Stimulated activated CD8-positive, alpha-beta memory T cell treated with anti-CD3 and anti-CD28 coated beads, Interleukin-2, amount 100 ng/mL, for 1 hour (primary cell): ENCODE results near the gene TNFRSF1B.
A peak's percentile ranks its signal among the peaks of the same experiment; 100 is the strongest.

ENCODE experiments used
- DNase-seq, 2 donors: peaks; one replicate each; pipeline ENCODE4 v3.0.0-alpha.2; 2020; ENCODE audit warnings: low read depth in 2 of 2

Gene TNFRSF1B

DNA sequence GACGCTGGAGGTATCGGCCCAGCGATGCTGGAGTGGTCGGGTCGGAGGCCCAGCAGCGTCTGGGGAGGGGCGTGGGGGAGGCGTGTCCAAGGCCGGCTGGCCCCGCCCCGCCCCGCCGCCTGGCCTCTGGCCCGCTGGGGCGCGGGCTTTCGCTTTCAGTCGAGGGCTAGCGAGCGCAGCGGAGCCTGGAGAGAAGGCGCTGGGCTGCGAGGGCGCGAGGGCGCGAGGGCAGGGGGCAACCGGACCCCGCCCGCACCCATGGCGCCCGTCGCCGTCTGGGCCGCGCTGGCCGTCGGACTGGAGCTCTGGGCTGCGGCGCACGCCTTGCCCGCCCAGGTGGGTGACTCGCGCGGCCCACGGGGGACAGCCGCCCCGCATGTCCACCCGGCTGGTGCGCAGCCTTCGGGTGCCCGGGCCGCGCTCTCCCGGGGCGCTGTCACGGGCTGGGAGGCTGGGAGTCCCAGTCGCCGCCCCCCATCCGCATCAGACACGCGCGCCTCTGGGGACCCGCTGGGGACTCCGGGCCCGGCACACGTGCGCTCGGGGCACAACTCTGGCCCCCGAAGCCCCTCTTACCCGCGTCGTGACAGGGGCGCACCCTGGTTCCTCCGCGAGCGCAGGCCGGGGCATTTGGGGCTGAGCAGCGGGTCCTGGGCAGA is at the start of gene TNFRSF1B:
Gene TNFRSF1B (plus strand): TSS at position 158 of the 659 bp plus-strand sequence. CDS start 101 bp downstream, at position 259.
- DNase-seq = peak; percentile 50 to 52

DNA sequence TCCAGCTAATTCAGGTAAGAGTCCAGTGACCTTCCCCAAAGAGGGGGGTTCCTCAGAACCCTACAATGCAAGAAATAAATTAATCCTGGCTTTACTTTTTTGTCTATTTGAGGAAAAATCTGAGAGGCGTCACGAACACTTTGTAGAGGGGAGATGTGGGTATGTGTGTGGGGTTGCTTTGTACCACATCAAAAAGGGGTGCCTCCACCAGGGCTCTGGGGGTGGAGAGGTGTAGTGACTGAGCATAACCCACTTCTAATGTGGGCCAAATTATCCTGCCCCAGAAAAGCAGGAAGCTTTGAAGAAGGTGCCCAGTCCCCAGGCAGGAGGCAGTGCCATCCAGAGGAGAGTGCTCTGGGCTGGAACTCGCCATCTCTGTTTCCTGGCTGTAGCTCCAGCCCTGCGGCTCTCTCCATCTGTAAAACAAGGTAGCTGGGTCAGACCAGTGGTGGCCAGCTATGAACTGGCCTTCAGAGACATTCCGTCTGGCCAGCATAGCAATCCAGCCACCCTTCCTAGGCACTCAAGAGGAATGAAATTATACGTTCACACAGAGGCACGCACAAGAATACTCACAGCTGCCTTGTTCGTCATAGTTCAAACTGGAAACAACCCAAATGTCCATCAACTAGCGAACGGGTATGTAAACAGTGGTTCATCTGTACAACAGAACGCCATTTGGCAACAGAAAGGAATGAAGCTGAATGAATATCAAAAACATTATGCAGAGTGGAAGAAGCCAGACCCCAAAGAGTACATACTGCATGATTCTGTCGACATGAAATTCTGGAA is 45.4 kb upstream of the TNFRSF1B start:
- no peak for DNase-seq

DNA sequence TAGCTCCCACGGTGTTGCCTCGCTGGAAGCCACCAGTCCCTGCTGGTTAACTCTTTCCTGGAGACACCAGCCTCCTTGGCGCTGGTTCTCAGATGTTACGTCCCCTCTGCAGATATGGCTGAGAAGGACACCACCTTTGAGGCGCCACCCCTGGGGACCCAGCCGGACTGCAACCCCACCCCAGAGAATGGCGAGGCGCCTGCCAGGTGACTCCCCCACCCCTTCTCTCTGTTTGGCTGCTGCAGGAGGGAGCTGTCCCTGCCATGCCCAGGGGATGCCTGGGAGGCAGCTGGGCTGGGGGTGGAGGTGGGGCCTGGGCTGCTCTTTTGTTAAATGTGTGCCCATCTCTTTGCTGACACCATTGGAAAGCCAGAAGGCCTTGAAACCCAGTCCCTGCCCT is 43.6 kb upstream of the TNFRSF1B start:
- no peak for DNase-seq

DNA sequence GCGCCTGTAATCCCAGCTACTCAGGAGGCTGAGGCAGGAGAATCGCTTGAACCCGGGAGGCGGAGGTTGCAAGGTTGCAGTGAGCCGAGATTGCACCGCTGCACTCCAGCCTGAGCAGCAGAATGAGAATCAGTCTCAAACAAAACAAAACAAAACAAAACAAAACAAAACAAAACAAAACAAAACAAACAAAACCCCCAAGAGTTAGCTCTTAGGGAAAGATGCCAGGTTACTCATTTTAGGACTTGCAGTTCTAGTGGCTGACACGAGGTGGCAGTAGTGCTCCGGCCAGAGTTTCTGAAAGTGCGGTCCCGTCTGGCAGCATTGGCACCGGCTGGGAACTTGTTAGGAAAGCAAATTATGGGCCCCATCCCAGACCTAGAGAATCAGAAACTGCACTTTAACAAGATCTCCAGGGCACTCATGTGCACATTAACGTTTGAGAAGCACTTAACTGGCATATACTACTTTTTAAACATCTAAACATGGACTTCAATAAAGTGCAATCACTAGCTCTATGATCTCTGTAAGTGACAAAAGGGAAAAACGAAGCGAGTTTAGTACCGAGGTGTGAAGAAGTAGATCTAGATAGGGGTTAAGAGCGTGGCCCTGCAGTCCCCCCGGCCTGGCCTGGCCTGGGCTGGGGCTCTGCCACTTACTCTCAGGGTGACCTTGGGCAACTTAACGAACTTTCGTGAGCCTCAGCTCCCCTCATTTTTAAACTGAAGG is 41.9 kb upstream of the TNFRSF1B start:
- peak; percentile 66 to 70 for DNase-seq

DNA sequence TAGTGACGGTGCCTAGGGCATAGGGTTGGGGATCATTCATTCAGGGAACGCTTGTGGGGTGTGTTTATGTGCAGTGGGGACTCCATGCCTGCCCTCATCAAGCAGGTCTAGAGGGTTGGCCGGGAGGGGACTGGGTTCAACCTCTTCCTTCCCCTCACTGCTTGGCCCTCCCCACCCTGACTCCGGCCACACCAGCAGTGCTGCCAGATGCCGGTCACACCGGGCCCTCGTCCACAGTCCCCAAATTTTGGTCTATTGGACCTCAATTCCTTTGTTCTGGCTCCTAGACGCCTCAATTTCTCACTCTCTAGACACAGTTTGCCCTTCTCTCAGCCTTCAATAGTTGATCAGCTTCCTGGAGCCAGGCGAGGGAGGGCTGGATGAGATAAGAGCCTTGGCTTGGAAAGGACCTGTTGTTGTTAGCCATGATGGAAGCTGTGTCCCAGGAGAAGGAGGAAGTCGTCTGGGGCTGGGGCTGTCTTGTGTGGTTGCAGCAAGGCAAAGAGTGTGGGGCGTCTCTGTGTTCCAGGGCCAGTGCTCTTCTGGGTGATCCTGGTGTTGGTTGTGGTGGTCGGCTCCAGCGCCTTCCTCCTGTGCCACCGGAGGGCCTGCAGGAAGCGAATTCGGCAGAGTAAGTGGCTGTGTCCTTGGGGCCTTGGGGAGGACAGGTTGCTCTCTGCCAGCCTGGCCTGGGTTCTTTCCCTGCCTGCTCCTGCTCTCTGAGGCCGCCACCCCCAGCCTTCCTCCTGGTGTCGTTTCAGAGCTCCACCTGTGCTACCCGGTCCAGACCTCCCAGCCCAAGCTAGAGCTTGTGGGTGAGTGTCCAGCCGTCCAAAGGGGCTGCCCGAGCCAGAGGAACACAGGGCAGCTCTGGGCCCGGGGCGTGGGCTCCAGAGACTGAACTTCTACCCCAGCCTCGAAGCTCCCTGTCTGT is 41.1 kb upstream of the TNFRSF1B start:
- DNase-seq = no peak

DNA sequence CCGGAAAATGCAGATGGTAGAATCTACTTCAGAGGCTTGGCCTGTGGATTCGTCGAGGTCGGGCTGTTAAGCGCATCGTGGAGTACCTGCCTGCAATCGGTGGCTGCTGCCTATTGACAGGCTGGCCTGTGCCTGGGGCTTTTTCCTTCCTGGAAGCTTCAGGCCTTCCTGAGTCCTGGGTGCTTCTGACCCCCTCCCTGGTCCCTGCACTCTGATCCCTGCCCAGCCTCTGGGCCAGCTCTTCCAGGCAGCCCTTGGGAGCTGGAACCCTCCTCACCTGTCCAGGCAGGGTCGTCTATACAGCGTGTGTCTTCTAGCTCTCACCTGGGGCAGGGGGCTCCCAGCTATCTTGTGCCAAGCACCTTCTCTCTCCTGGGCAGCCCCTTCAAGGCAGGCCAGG is 40.0 kb upstream of the TNFRSF1B start:
- DNase-seq = no peak

DNA sequence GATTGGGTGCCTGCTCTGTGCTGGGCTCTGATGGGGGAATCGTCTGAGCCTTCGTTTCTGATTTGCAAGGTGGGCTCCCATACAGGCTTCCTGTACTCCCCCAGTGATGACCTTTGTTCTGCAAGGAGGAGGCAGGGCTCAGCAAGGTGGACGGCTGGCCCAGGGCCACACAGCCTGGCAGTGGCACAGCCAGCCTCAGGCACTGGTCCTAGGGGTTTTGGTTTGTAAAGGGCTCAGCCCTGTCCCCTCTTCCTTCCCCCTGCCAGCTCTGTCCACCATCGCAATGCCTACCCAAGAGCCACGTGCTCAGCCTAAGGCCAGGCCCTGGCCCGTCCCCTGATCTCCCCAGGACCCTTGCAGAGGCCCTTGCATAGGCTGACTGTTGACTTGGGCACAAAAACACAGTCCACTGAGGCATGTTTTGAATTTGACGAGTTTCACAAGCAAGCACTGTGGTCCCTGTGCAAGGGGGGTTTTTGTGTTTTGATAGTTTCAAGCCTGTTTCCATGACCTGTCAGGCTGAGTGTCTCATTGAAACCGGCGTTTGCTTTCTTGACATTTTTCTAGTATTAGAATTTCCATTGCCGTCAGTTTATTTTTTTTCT is 39.5 kb upstream of the TNFRSF1B start:
- DNase-seq = no peak

DNA sequence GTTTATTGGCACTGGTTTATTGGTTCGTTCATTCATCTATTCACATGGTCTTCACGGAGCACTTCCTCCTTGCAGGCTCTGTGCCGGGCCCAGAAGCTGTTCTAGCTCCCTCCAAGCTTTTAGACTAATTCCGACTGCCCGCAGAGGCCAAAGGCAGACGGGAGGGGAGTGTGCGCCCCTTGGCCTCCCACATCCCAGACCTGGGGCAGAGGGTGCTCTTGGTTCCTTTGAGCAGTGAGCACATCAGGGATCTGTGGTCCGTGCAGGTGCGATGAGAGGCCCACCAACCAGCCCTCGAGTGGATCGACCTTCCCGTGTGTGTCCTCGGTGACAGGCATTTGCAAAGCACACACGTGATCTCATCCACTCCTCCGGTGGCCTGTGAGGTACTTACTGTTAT is 38.7 kb upstream of the TNFRSF1B start:
- DNase-seq = no peak

DNA sequence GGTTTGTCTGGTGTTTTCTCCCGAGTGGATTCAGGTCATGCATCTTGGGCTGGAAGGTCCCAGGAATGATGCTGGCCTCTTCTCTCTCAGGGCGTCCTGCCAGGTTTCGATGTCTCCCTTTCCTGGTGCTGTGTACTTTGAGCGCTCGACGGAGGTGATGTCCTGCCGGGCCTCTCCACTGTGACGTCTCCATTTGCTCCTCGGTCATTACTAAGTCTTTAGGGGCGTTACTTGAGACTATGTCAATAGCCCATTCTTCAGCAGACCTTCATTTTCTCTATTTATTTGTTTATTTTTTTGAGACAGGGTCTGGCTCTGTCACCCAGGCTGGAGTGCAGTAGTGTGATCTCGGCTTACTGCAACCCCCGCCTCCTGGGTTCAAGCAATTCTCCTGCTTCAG is 37.2 kb upstream of the TNFRSF1B start:
- no peak for DNase-seq

DNA sequence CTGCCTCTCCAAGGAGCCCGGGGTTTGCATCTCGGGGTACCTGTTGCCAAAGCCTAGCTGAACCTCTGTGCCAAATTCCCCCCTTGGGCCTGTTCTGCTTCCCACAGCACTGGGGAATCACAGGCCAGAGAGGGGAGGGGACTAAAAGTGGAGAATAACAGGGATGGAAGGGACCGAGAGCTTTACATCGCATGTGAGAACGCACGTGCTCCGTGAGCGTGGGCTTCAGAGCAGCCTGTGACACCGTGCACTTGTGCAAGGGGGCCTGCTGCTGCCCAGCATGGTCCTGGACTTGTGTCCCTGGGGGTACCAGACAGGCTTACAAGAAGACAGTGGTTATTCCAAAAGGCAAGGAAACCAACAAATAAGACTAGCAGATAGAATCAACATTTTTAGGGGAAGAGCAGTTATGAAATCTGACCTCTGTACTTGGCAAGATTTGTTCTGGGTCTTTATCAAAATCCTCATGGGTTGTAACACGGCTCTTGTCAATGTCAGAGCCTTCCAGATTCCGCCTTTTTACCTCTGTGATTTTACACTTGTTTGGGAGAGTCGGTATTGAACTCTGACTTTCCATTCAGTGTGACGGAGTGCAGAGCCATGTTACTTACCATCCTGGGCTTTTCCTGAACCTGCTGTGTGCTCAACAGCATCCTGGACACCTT is 36.2 kb upstream of the TNFRSF1B start:
- DNase-seq = no peak

DNA sequence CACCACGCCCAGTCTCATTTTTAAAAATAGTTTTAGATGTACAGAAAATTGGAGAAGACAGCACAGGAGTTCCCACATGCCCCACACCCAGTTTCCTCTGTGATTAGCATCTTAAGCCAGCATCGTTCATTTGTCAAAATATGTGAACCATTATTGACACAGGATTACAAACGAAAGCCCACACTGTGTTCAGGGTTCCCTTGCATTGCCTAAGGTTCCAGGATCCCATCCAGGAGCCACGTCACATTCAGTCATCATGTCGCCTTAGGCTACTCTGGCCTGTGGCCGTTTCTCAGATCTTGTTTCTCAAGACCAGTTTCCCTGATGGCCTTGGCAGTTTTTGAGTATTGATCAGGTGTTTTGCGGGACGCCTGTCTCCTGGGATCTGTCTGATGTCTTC is 34.7 kb upstream of the TNFRSF1B start:
- DNase-seq = no peak

DNA sequence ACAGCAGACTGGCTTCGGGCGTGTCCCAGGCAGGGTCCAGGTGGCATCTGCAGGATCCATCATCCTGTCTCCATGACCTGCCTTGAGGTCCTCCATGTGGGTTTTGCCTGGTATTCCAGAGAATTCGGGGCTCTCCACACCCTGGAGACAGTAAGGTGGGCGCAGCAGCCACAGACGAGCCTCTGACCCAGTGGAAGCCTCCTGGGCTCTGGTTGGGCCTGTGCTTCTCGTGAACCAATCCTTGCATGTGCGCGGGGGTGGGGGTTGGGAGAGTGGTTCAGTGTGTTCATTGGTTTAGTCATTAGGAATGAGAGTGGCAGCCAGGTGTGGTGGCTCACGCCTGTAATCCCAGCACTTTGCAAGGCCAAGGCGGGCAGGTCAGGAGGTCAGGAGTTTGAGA is 32.1 kb upstream of the TNFRSF1B start:
- DNase-seq = no peak

DNA sequence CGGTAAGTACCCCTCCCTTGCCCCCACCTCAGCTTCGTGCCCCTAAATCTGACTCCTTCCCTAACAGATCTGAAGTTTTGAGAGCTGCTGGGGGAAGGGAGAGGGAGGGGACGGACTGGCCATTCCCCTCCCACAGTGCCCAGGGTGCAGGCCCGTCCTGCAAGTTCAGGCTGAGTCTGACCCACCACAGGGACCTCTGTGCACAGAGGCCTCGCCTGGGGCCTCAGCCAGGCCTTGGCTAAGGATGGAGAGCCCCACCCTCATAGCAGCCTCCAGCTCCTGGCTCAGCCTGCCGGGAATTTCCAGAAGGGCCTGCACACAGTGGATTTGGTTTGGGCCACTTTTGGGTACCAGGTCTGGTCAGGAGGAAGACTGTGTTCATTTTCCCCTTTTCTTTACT is 31.2 kb upstream of the TNFRSF1B start:
- DNase-seq = no peak

DNA sequence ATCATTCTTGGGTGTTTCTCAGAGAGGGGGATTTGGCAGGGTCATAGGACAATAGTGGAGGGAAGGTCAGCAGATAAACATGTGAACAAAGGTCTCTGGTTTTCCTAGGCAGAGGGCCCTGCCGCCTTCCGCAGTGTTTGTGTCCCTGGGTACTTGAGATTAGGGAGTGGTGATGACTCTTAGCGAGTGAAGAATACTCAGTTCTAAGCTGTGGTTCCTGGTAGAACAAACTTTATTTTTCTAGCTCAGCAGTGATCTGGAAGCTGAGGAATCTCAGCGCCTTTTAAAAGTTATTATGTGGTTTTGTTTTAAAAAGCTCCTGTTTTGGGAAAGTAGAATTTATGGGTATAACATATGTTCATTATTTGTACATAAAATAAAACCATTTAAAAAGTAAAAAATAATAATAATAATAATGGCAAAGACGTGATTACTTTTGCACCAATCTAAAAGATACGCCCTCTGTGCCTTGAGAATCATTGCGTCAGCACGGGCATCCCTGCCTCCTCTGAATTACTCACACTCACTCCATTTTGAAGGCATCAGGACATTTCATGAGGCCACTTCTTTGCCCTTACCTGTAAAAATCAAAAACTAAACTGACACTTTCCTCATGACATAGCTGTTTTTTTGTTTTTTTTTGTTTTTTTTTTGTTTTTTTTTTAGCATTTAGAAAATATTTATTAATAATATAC is 29.7 kb upstream of the TNFRSF1B start:
- DNase-seq = no peak

DNA sequence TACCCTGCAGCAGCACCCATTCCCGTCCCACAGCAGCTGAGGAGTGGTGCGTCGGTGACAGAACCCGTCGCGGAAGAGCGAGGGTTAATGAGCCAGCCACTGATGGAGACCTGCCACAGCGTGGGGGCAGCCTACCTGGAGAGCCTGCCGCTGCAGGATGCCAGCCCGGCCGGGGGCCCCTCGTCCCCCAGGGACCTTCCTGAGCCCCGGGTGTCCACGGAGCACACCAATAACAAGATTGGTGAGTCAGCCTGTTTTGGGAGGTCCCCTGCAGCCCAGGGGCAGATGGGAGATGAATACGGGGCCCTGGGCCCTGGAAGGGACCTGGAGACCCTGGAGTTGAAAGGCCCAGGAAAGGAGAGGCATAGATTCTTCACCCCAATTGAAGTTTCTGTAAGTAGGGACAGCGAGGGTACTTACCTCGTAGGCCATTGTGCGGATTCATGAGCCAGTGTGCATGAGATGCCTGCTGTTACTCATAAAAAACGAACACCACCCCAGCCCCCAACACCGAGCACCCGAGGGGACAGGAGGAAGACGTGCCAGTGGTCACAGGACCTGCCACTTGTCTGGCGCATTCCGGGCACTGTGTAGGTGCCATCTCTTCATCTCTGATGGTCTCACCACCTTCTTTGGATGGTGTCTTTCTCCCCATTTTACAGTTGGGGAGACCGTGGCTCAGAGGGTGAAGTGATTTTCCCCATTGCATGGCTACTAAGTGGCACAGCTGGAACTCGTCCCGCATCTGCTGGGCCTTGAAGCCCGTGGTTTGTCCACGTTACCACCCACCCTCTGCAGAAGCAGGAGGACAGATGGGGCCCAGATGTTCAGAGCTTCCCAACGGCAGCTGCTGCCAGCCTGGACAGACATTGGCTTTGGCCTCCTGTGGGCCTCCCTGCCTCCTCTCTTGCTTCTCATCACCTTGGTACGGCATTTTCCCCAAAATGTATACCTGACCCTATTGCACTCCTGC is 28.3 kb upstream of the TNFRSF1B start:
- DNase-seq = no peak

DNA sequence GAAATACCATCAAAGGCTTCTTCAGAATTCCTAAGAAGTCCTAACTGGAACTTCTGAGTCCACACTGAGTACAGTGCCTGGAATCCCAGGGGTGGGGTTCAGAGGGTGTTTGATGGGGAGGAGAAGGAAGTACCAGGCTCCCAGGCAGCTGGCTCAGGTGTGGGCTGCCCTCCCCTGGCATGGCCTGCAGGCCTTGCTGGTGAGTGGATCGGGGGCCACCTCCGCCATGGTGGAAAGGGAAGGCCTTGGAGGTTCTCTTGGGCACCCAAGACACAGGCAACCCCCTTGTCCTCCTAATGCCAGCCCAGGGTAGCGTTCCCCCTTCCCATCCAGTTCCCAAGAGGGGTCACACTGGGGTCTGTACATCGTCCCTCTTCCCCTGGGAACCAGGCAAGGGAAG is 26.8 kb upstream of the TNFRSF1B start:
- no peak for DNase-seq

DNA sequence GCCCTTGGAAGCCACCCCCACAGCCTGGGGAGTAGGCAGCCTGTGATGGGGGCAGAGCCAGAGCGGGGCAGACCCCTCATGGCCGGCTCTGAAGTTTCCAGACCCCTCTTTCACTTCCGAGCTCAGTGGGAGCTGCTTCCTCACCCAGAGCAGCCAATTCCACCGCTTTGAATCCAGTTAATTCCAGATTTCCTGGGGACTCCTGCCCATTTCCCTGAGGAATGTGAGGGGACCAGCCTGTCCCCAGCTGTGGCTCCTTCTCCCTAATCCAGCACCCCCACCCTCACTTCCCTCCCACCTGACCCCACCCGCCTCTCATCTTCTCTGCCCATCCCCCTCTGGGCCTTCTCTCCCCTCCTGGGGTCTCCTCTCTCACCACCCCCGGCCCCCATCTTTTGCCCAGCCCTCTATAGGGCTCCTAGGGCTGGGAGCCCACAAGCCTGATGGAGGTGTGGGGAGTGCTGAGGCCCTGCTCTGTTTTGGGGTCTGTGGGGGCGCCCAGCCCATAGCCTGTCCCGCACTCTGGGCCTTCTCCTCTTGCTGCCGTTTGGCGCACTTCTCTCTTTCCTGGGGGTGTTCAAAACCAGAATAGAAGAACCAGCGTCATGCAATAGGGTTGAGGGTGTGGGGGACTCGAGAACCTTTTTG is 26.2 kb upstream of the TNFRSF1B start:
- no peak for DNase-seq

DNA sequence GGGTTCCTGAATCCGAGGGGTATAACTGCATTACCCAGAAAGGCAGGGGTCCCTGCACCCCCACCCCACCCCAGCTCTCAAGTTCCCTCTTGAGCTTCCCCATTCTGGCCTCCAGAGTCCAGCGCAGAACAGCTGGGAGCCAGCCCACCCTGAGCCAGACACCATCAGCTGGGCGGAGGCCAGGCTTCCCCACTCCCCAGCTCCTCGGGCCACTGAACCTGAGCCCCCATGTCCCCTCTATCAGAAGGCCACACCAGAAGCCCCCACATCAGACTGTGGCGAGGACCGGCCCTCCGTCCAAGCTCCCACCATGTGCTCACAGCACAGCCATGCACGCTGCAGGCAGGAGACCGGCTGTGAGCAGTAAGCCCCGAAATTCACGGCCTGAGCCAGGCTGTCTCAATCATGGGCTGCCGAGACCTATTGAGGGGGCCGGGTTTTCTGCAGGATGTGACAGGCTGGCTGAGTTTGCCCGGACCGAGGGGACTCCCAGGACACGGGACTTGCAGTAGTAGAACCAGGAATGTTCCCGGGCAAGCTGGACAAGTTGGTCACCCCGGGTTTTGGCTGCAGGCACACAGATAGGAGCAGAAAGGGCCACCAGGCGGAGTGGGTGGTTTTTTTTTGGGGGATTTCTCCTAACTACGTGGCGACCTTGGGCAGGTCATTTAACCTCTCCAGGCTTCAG is 25.5 kb upstream of the TNFRSF1B start:
- DNase-seq = no peak
